Measurements from ENCODE around the gene PHF10.

PHF10 gene

DNA sequence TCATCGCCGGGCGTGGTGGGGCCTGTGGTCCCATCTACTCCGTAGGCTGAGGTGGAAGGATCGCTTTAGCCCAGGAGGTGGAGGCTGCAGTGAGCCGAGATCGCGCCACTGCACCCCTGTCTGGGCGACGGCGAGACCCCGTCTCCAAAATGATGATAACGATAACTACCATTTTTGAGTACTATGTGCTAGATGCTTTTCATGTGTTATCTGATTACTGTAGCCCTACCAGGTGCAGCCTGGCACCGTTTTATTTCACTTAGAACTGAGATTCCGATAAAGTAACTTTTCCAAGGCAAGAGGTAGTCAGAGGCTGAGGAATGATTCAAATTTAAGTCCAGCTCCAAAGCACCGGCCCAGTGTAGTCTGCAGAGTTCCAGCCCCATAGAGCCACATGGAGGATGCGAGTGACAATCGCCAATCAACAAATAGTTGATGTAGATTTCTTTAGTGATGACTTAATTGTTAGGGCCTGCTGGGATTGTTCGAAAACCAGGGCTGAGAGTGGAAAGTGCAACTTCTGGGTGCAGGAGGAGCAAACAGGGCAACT lies 27.8 kb upstream of the PHF10 start:
- TF ChIP-seq, protein P1, sequence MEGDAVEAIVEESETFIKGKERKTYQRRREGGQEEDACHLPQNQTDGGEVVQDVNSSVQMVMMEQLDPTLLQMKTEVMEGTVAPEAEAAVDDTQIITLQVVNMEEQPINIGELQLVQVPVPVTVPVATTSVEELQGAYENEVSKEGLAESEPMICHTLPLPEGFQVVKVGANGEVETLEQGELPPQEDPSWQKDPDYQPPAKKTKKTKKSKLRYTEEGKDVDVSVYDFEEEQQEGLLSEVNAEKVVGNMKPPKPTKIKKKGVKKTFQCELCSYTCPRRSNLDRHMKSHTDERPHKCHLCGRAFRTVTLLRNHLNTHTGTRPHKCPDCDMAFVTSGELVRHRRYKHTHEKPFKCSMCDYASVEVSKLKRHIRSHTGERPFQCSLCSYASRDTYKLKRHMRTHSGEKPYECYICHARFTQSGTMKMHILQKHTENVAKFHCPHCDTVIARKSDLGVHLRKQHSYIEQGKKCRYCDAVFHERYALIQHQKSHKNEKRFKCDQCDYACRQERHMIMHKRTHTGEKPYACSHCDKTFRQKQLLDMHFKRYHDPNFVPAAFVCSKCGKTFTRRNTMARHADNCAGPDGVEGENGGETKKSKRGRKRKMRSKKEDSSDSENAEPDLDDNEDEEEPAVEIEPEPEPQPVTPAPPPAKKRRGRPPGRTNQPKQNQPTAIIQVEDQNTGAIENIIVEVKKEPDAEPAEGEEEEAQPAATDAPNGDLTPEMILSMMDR (IDR thresholded peaks at IDR 0.05; ENCODE audit: low read depth, low read length): no peak
- peak overlapping the region; percentile 71 to 78 for H3K4me3 ChIP-seq (replicated peaks in 1 of 2; ENCODE audit: low read depth in 2 of 2, low read length in 2 of 2)
- DNase-seq (ENCODE audit: low read depth in 2 of 2): peak in 1 of 2 donors; percentile 5

DNA sequence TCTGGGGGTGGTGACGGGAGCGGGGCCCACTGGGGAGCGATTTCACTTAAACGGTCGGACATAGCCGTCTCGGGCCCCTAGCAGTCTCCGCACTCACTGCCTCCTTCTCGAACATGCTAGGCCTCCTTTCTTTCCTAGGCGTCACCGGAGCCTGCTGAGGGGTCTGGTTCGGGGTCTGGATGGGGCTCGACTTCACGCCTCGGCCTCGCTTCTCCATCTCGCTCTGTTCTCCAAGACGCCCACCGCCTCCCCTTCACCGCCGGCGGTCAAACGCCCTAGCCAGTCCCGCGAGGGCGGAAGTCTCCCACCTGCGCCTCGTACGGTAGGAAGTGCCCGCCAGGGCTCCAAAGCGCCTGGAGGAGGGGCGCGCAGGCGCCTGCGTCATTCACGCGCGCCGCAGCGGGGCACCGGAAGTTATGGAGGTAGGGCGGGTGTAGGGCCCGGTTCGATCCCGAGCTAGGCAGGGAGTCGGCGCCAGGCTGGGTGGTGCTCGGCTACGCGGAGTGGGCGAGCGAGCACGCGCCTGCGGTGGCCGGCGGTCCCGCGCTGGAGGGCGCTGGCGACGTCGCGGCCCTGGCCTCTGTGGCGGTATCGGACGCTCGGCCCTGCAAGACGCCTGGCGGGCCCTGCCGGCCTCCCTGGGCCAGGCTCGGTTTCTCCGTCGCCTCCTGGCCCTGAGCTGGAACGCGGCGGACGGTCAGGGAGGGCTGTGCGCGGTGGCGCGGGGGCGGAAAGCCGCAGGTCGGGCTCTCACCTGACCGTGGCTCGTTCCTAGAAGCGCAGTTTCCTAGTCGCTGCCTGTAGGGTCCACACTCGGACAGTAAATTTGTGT lies 27.2 kb upstream of the PHF10 start, which contains the start of the genes DYNLT2 and ERMARD:
Gene DYNLT2 (minus strand): TSS at position 331 of the 832 bp plus-strand sequence. CDS start 114 bp downstream, at position 217.
Gene ERMARD (plus strand): TSS at position 381 of the 832 bp plus-strand sequence. CDS start 36 bp downstream, at position 417.
- peak within 1 kb of the TSS; percentile 71 to 78 for H3K4me3 ChIP-seq (replicated peaks in 1 of 2; ENCODE audit: low read depth in 2 of 2, low read length in 2 of 2)
- peak; percentile 94 to 95 for DNase-seq (ENCODE audit: low read depth in 2 of 2)
- TF ChIP-seq, protein P1 (IDR thresholded peaks at IDR 0.05; ENCODE audit: low read depth, low read length): peak; percentile 29

DNA sequence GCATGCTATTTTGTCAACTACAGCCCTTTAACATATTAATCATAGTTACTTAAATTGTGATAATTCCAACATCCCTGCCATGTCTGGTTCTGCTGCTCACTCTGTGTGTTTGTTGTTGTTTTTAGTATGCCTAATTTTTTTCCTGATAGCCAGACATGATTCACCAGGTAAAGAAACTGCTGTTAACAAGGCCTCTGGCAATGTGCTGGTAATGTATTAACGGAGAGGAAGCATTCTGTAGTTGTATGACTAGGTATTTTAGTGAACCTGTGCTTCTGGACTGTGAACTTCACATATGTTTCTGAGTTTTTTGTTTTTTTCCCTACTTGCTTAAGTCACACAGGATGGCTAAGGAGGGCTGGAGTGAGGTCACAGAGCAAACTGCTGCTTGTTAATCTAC lies 22.3 kb upstream of the PHF10 start:
- no peak overlapping the region for H3K4me3 ChIP-seq (replicated peaks in 1 of 2; ENCODE audit: low read depth in 2 of 2, low read length in 2 of 2)
- TF ChIP-seq, protein P1 (IDR thresholded peaks at IDR 0.05; ENCODE audit: low read depth, low read length): no peak
- no peak for DNase-seq (ENCODE audit: low read depth in 2 of 2)

DNA sequence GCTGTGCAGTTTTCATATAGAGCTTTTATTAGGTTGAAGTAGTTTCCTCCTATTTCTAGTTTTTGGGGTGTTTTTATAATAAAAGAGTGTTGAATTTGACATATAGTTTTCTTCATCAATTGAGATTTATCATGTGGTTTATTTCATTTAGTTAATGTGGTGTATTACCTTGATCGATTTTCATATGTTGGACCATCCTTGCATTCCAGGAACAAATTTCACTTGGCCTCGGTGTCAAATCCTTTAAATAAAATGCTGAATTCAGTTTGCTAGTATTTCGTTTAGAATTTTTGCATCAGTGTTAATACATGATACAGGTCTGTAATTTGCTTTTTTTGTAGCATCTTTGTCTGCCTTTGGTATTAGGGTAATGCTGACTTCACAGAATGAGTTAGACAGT lies 21.1 kb upstream of the PHF10 start:
- no peak overlapping the region for H3K4me3 ChIP-seq (replicated peaks in 1 of 2; ENCODE audit: low read depth in 2 of 2, low read length in 2 of 2)
- no peak for DNase-seq (ENCODE audit: low read depth in 2 of 2)
- TF ChIP-seq, protein P1 (IDR thresholded peaks at IDR 0.05; ENCODE audit: low read depth, low read length): no peak

DNA sequence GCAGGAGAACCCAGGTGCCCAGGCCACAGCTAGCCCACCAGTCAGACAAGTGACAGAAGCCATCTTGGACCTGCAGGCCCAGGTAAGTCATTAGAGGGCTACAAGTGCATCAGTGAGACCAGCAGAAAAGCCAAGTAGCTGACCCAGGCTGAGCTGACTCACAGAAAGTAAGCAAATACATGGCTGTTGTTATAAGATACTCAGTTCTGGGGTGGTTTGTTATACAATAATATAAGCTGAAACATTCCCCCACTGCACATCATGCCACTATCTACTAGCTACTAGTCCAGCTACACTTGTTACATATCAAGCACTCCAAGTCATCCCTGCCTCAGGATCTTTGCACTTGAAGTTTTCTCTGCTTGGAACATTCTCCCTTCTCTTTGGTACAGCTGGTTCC lies 17.0 kb upstream of the PHF10 start:
- TF ChIP-seq, protein P1 (IDR thresholded peaks at IDR 0.05; ENCODE audit: low read depth, low read length): no peak
- DNase-seq (ENCODE audit: low read depth in 2 of 2): no peak
- H3K4me3 ChIP-seq (replicated peaks in 1 of 2; ENCODE audit: low read depth in 2 of 2, low read length in 2 of 2): no peak overlapping the region

DNA sequence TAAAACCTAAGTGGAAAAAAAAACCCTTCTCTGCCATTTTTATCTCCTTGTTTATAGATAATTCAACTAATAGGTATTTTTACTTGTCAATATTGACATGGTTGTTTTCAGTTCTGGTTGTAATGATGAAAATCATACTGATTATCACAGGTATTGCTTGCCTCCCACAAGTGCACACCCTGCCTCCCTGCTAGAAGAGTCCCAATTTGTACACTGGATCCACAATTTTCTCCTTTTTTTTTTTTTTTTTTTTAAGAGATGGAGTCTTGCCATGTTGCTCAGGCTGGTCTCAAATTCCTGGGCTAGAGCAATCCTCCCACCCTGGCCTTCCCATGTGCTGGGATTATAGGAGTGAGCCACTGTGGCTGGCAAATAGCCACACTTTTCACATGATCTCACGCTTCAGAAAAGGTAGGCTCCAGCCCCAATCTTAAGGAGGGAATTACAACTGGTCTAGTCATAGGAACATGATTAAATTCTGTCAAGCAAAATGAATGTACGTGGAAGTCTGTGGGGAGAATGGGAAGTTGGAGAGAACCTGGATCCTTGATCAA lies 14.8 kb upstream of the PHF10 start:
- no peak for DNase-seq (ENCODE audit: low read depth in 2 of 2)
- H3K4me3 ChIP-seq (replicated peaks in 1 of 2; ENCODE audit: low read depth in 2 of 2, low read length in 2 of 2): no peak overlapping the region
- TF ChIP-seq, protein P1 (IDR thresholded peaks at IDR 0.05; ENCODE audit: low read depth, low read length): no peak
